Stimulated activated naive CD8-positive, alpha-beta T cell treated with anti-CD3 and anti-CD28 coated beads, Interleukin-15, Interleukin-2, amounts not matched to agents 100 ng/mL and 50 ng/mL, for 24 hours (primary cell): ENCODE data around the gene TMEM59L.

Experiments used
- H3K27ac Mint-ChIP-seq: one replicate; pipeline ENCODE4 v1.8.0; 2021; ENCODE audit warnings: mild to moderate bottlenecking, mixed read lengths
- H3K27me3 Mint-ChIP-seq: one replicate; pipeline ENCODE4 v1.8.0; 2021; ENCODE audit warnings: mixed read lengths
- H3K36me3 Mint-ChIP-seq: one replicate; pipeline ENCODE4 v1.8.0; 2021; ENCODE audit warnings: low read depth, mixed read lengths
- H3K4me1 Mint-ChIP-seq: one replicate; pipeline ENCODE4 v1.8.0; 2021; ENCODE audit warnings: low read depth, mixed read lengths
- H3K4me3 Mint-ChIP-seq: one replicate; pipeline ENCODE4 v1.8.0; 2021; ENCODE audit warnings: mild to moderate bottlenecking, mixed read lengths
- H3K9me3 Mint-ChIP-seq: one replicate; pipeline ENCODE4 v1.8.0; 2021; ENCODE audit warnings: mixed read lengths

The TMEM59L gene

DNA sequence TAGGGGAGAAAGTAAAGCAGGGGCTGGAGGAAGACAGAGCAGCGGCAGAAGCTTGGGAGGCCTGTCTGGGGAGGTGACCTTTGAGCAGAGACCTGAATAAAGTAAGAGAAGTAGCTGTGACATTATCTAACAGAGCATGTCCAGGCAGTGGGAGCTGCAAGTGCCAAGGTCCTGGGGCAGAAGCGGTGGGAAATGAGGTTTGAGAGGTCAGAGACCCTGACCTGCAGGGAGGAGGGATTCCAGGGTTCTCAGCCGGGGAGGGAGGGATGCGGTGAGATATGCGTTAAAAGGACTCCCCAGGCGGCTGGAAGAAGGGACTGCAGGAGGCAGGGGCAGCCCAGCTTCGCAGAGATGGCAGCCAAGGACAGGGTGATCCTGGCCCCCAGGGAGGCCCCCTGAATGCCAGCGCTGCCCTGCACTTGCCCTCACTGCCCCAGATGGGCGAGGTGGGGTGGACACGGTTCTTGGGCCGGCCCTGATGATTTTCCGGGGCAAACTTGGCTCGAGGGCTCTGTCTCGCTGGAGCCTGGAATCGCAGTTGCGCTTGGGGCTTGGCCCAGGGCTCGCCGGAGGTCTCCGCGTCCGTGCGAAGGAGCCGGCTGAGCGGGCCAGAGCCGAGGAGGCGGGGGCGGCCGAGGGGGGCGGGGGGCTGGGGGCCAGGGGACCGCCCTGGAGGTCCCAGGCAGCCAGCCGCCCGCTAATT, 9.3 kb upstream of the TMEM59L start:
- H3K4me3 Mint-ChIP-seq: no peak overlapping the region
- H3K4me1 Mint-ChIP-seq: peaks cover 11% of the 10 kb centered on the region
- H3K9me3 Mint-ChIP-seq: no peaks in the 10 kb centered on the region
- H3K36me3 Mint-ChIP-seq: no peaks in the 10 kb centered on the region
- H3K27ac Mint-ChIP-seq: no peak overlapping the region
- peaks cover 44% of the 10 kb centered on the region for H3K27me3 Mint-ChIP-seq

DNA sequence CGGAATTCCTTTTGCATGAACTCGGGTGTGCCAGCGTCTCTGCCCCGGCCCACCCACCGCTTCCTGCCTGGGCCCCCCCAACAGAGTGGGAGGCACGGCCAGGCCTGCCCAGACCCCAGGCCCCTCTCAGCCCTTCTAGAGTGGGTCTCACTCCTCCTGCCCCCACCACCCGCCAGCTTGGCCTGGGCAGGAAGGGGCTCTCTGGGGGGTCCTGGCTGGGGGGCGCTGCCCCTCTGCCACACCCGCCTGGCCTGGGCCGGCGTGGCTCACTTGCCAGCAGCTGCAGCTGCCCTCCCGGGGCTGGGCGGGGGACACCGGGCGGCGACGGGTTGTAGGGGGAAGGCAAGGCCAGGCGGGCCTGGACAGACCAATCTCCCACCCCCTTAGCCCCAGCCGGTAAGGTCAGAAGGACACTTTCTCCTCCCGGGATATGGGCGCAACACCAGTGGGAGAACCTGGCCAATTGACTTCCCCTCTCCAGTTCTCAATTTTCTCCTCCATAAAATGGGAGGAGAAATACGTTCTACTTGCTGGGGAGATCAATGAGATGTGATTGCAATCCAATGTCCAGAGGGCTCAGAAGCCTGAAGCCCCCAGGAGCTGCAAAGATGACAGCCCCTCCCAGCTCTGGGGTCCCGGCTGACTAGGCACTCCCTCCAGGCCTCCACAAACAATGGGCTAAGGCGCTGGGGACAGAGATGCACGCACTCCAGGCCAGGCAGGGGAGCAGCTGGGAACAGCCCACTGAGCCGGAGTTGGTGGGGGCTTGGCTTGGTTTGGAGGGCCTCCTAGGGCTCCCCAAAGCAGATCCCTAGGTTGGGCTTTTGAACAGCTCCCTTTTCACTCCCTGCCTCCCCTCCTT, 8.5 kb upstream of the TMEM59L start:
- Mint-ChIP-seq H3K4me1 (peaks cover 11% of the 10 kb centered on the region), H3K36me3 (no peaks in the 10 kb centered on the region), H3K9me3 (no peaks in the 10 kb centered on the region), H3K27ac (no peak overlapping the region), H3K4me3 (no peak overlapping the region), H3K27me3 (peaks cover 52% of the 10 kb centered on the region)

GRCh38 chr19:18604820-18605159, 7.9 kb upstream of the TMEM59L start:
- H3K4me3 Mint-ChIP-seq: no peak overlapping the region
- peaks cover 58% of the 10 kb centered on the region for H3K27me3 Mint-ChIP-seq
- no peaks in the 10 kb centered on the region for H3K9me3 Mint-ChIP-seq
- H3K4me1 Mint-ChIP-seq: peaks cover 11% of the 10 kb centered on the region
- no peaks in the 10 kb centered on the region for H3K36me3 Mint-ChIP-seq
- no peak overlapping the region for H3K27ac Mint-ChIP-seq

DNA sequence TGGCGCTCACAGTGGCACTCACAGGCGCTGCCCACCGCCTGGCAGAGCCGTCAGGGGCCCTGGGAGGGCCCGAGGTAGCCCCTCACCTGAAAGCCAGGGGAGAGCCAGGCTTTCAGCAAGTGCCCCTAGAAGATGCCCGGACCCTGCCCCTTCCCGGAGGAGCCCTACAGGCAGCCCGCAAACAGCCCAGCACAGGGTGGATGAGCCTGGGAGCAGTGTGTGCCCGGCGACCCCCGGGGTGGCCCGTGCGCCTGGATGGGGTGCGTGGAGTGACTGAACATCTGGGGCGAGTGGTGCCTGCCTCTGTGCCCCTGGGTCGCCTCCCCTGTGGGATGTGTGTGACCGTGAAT, 7.5 kb upstream of the TMEM59L start:
- H3K27me3 Mint-ChIP-seq: peaks cover 62% of the 10 kb centered on the region
- H3K4me1 Mint-ChIP-seq: peaks cover 11% of the 10 kb centered on the region
- H3K4me3 Mint-ChIP-seq: peak overlapping the region; percentile 47
- no peak overlapping the region for H3K27ac Mint-ChIP-seq
- H3K9me3 Mint-ChIP-seq: no peaks in the 10 kb centered on the region
- no peaks in the 10 kb centered on the region for H3K36me3 Mint-ChIP-seq

- H3K9me3 Mint-ChIP-seq: no peaks in the 10 kb centered on the region
- peaks cover 65% of the 10 kb centered on the region for H3K27me3 Mint-ChIP-seq
- H3K4me3 Mint-ChIP-seq: peak overlapping the region; percentile 47
- H3K27ac Mint-ChIP-seq: no peak overlapping the region
- H3K36me3 Mint-ChIP-seq: no peaks in the 10 kb centered on the region
- peaks cover 11% of the 10 kb centered on the region for H3K4me1 Mint-ChIP-seq
Measured at GRCh38 chr19:18605546-18606280, 7.0 kb upstream of the TMEM59L start.

DNA sequence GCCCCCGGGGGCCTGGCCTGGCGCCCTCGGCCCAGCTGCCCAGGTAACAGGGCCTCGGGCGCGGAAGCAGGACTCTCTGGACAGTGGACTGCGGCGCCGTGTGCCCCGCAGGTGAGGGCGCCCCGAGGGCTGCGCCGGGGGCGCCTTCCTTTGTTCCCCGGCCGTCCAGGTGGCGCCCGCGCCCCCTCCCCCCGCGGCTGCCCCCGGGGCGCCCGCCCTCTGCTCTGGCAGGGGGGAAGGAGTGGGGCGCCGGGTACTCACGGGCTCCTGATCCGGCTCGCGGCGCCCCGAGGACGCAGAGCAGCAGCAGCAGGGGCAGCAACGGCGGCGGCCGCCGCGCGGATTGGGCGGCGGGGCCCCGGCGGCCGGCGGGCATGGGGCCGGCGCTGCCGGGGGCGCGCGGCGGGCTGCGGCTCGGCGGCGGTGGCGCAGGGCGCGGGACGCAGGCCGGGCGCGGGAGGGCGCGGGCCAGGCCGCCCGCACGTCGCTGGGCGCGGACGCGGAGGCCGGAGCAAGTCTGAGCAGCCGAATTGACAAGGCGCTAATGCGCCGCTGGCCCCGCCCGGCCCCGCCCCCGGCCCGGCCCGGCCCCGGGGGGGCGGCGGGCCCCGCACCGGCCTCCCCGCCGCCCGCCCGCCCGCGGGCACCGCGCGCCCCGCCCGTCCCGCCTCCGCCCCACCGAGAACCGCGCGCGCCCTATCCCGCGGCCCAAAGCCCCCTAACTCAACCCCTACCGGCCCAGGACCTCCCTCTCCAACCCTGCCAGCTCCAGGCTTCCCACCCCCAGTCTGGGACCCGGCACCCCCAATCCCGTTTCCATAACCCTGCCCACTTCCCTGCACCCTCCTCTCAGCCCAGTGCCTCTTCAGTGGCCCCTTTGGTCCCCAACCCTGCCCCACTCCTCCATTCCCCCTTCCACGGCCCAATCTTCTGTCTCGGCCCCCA, 6.1 kb upstream of the TMEM59L start, which contains the start of gene CRLF1:
Gene CRLF1, minus strand, starts transcription at position 519 of the 945 bp plus-strand sequence. Its CDS starts 143 bp downstream, at position 376.
- no peak within 1 kb of the TSS for H3K4me3 Mint-ChIP-seq
- no peaks in the 10 kb centered on the region for H3K36me3 Mint-ChIP-seq
- H3K27ac Mint-ChIP-seq: no peak within 1 kb of the TSS
- H3K27me3 Mint-ChIP-seq: peaks cover 68% of the 10 kb centered on the region
- H3K9me3 Mint-ChIP-seq: no peaks in the 10 kb centered on the region
- H3K4me1 Mint-ChIP-seq: peaks cover 15% of the 10 kb centered on the region

DNA sequence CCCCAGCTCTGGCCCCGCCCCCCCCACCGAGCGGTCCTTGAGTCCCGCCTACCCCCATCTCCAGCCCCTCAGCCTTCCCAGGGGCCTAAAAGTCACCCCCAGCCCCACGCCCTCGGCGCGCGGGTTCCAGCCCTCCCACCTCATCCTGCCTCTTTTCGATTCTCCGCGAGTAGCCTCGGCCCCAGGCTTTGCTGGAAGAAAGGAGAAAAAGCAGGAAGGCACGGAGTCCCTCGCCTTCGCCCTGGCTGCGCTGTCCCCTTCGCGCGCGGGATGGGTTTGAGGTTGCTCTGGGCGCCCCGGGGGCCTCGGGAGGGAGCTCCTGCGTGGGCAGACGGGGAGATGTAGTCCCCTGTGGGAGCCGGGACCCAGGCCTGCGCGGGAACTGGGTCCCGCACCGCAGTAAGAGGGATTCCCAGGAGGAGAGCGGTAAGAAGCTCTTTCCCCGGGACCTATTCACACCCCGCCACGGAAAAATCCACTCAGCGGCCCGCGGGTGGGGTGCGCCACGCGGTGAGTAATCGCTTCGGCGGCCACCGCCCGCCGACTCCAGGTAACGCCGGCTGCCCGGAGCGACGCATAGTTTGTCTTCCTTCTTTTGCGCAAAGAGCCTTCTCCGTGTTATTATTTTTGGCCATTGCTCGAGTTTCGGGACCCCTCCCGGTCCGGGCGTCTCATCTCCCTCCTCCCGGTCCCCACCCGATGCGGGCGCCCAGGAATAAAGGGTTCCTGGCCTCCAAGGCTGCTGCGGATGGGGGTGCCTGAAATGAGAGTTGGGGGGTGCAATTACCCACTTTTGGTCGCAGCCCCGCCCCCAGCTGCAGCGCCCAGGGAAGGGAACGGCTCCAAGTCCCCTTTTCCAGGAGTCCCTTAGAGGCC, 5.2 kb upstream of the TMEM59L start:
- H3K4me3 Mint-ChIP-seq: no peak overlapping the region
- no peak overlapping the region for H3K27ac Mint-ChIP-seq
- peaks cover 22% of the 10 kb centered on the region for H3K4me1 Mint-ChIP-seq
- no peaks in the 10 kb centered on the region for H3K36me3 Mint-ChIP-seq
- no peaks in the 10 kb centered on the region for H3K9me3 Mint-ChIP-seq
- H3K27me3 Mint-ChIP-seq: peaks cover 68% of the 10 kb centered on the region

- no peak overlapping the region for H3K4me3 Mint-ChIP-seq
- peaks cover 63% of the 10 kb centered on the region for H3K27me3 Mint-ChIP-seq
- peaks cover 22% of the 10 kb centered on the region for H3K4me1 Mint-ChIP-seq
- H3K9me3 Mint-ChIP-seq: no peaks in the 10 kb centered on the region
- no peaks in the 10 kb centered on the region for H3K36me3 Mint-ChIP-seq
- no peak overlapping the region for H3K27ac Mint-ChIP-seq
Measured at GRCh38 chr19:18608102-18608804, 4.4 kb upstream of the TMEM59L start.

DNA sequence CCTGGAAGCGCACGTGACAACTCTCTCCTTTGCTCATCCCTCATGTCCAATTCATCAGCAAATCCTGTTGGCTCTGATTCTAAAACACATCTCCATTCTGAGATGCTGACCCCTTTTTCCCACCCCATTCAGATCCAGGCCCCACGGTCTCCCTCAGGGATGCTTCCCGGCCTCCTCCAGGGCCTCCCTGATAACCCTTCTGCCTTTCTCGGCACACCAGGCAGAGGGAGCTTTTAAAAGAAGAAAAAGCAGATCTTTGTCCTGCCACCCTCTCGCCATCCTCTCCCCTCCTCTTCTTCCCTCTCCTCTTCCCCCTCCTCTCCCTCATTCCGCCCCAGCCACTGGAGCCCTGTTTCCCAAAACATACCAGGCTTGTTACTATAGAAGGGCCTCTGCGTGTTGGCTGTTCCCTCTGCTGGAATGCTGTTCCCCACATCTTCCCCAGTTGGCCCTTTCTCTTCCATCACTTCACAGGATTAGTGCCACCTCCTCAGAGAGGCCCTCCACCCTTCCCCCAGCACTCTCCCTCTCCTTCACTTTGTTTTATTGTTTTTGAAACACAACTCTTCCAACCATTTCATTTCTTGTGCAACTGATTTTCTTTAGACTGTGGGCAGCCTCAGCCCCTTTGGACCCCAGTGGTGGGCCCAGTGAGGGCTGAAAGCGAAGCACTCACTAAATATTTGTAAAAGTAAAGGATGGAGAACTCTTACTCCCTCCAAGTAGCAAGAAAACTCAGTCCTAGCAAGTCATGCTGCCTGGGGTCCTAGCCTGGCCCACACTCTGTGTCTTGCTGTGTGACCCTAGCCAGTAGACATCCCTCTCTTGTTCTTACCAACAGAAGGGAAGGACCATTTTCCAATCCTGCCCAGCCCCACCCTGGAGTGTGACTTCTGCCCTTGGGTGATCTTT, 3.6 kb upstream of the TMEM59L start:
- Mint-ChIP-seq H3K4me1 (peaks cover 23% of the 10 kb centered on the region), H3K27ac (no peak overlapping the region), H3K9me3 (no peaks in the 10 kb centered on the region), H3K36me3 (no peaks in the 10 kb centered on the region), H3K4me3 (no peak overlapping the region), H3K27me3 (peaks cover 67% of the 10 kb centered on the region)

DNA sequence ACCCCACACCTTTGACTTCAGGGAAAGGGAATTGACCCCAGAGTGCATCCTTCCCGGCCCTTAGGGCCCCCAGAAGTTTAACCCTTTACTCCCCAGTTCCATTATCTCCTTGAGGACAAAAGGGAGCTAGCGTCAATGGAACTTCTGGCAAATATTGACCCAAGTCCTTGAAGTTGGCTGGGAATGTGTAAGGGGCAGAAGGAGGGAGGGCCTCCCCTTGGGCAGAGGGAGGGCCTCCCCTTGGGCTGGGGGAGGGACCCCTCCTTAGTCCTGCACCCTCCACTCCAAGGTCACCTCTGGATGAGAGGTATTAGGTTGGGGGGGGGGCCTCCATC, 3.0 kb upstream of the TMEM59L start:
- Mint-ChIP-seq H3K9me3 (no peaks in the 10 kb centered on the region), H3K36me3 (no peaks in the 10 kb centered on the region), H3K27ac (no peak overlapping the region), H3K27me3 (peaks cover 68% of the 10 kb centered on the region), H3K4me3 (no peak overlapping the region), H3K4me1 (peaks cover 23% of the 10 kb centered on the region)

- Mint-ChIP-seq H3K27me3 (peaks cover 68% of the 10 kb centered on the region), H3K27ac (no peak overlapping the region), H3K9me3 (no peaks in the 10 kb centered on the region), H3K36me3 (no peaks in the 10 kb centered on the region), H3K4me3 (no peak overlapping the region), H3K4me1 (peaks cover 23% of the 10 kb centered on the region)
Measured at GRCh38 chr19:18610245-18610555, 2.5 kb upstream of the TMEM59L start.

DNA sequence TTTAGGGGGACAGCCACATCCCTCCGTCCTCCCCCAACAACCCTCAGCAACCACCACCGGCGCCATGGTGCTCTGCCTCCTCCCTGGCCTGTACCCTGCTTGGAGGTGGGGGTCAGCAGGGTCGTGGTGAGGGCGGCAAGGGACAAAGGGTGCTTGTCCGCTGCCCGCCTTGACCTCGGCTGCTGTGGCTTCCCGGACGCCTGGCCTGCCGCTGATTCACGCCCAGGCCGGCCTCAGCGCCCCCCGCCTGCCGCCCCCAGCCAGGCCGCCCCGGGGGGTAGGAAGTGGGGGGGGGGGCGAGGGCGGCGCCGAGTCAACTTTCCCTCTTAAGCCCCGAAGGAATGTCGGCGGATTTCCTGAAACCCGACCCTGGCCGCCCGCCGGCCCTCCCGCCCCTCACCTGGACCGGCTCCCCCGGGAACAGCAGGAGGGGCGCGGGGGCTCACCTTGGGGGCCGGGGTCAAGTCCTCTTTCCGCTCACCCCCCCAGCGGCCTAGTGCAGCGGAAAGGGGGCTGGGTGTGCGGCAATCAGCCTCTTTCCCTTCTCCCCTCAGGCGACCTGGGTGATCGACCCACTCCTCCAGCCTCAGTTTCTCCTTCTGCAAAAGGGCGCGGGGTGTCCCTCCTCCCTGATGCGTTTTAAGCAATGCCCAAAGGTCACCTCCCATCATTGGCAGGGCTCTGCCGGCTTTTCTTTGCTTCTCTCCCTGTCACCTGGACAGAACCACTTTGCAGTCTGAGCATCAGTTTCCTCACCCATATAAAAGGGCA, 1.9 kb upstream of the TMEM59L start:
- H3K4me3 Mint-ChIP-seq: no peak overlapping the region

More for the DNA sequence above, 1.9 kb upstream of the TMEM59L start:
- Mint-ChIP-seq H3K27ac (no peak overlapping the region), H3K9me3 (no peaks in the 10 kb centered on the region), H3K4me1 (peaks cover 19% of the 10 kb centered on the region), H3K27me3 (peaks cover 66% of the 10 kb centered on the region), H3K36me3 (no peaks in the 10 kb centered on the region)
